ENCODE results near the gene VWF.

DNA sequence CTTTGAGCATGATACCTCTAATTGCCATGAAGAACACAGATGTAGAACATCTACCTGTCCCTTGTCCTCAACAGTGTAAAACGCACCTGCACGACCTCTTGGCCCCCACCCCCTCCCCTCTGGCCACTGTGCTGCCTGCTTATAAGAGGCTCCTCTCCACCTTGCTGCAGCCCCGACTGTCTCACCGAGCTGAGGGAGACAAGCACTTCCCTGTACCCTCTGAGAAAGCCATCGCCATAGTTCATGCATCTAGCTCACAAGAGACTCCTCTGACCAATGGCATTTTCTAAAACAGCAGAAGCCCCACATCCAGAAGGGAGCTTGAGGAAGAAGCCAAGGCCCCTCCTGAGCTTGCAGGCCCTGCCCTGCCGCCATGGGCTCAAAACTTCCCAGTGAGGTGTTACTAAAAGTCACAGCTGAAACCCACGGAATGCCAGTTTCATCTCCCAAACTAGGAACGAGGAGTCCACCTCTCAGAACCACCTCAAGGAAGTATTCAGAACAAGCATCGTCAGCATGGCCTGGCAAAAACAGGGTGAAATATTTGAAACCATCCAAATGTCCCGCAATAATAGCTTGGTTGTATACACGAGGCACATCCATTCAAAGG, 157.9 kb downstream of the VWF start:
- TF ChIP-seq TARDBP (IDR thresholded peaks at IDR 0.05): no peak
- TF ChIP-seq NFRKB (IDR thresholded peaks at IDR 0.05): no peak

All from HEK293T (cell line).